HepG2 (cell line): Measurements from ENCODE around the gene MFSD2A. TPM values are rescaled to one million over a fixed set of nuclear protein-coding genes. Genes with fewer than 3 reads are reported as not detected.

ENCODE experiments used
- ATAC-seq: fragments of 200-7000 bp; cut with Tn5 transposase; 3 replicates; pipeline ENCODE4 v1.9.1; 2020; ENCODE audit warnings: mild to moderate bottlenecking, moderate library complexity
- BruUV-seq: library from RNA; stranded (reverse); fragments of 400-500 nt; replicated peaks from 2 replicates; lab custom pipeline; 2021; lab: Mats Ljungman, UMichigan
- CTCF ChIA-PET: fragments of 300-600 bp; formaldehyde crosslinking; extraction: SDS; loops from one replicate; lab custom pipeline; 2021; ENCODE audit warnings: low total read pairs, inconsistent platforms, low intra/inter-chr PET ratio; lab: Yijun Ruan, JAX
- POLR2A ChIA-PET: fragments of 350-600 bp; sonication (Branson Sonifier 250); formaldehyde crosslinking; loops from one replicate; lab custom pipeline; 2020; ENCODE audit warnings: antibody characterized with exemption, inconsistent platforms; lab: Yijun Ruan, JAX
- DNase-seq: peaks from one replicate; pipeline ENCODE4 v3.0.0-alpha.2; 2015; ENCODE audit warnings: low spot score
- FAIRE-seq: peaks from 3 replicates; lab custom pipeline; 2011; peaks lifted over from hg19 to GRCh38; lab: Jason Lieb, UNC
- H2AFZ ChIP-seq: one replicate; pipeline ENCODE4 v1.6.1; 2011; ENCODE audit warnings: low read length, inconsistent platforms
- H3K27ac ChIP-seq: fragments of 300-600 bp; 3 replicates; pipeline ENCODE4 v1.8.0; 2011; ENCODE audit warnings: mixed run types, mild to moderate bottlenecking, mixed read lengths, low read length, inconsistent platforms; ENCODE audit not compliant: insufficient read depth; ENCODE audit errors: extremely low read length
- H3K27me3 ChIP-seq, 2 experiments: fragments of 200-600 bp in 1 of 2; 2 replicates in 1 of 2; 3 replicates in 1 of 2; pipeline versions ENCODE4 v1.6.0 to v1.8.0; 2011; ENCODE audit warnings: low read length in 2 of 2, mild to moderate bottlenecking in 2 of 2, moderate library complexity in 2 of 2, inconsistent platforms in 1 of 2; ENCODE audit not compliant: insufficient read depth in 2 of 2, control insufficient read depth in 1 of 2
- H3K36me3 ChIP-seq, 2 experiments: fragments of 200-600 bp in 1 of 2; replicated peaks in 1 of 2; 2 replicates in 1 of 2; 3 replicates in 1 of 2; pipeline versions ENCODE4 v1.5.1 to v1.8.0; 2011; ENCODE audit warnings: low read length in 2 of 2, inconsistent platforms in 1 of 2; ENCODE audit not compliant: insufficient read depth in 2 of 2, control insufficient read depth in 1 of 2
- H3K4me1 ChIP-seq: 2 replicates; pipeline ENCODE4 v1.5.1; 2012; ENCODE audit warnings: low read length, inconsistent platforms; ENCODE audit not compliant: insufficient read depth
- H3K4me2 ChIP-seq: 2 replicates; pipeline ENCODE4 v1.6.0; 2011; ENCODE audit warnings: low read depth, low read length, inconsistent platforms
- H3K4me3 ChIP-seq, 3 experiments: fragments of 200-600 bp in 1 of 3; sonication (generic), shearing (Covaris generic) in 1 of 3; replicated peaks in 1 of 3; 2 replicates each; pipeline ENCODE4 v1.5.1; 2011 to 2016; ENCODE audit warnings: low read length in 3 of 3, inconsistent platforms in 2 of 3, low read depth in 2 of 3, mild to moderate bottlenecking in 2 of 3, control low read depth in 1 of 3, mixed read lengths in 1 of 3; ENCODE audit not compliant: insufficient read depth in 1 of 3
- H3K79me2 ChIP-seq: one replicate; pipeline ENCODE4 v1.6.1; 2011; ENCODE audit warnings: low read length, inconsistent platforms; ENCODE audit not compliant: insufficient read depth
- H3K9ac ChIP-seq: 2 replicates; pipeline ENCODE4 v1.6.0; 2011; ENCODE audit warnings: mild to moderate bottlenecking, low read depth, low read length, inconsistent platforms; ENCODE audit not compliant: insufficient read depth
- H3K9me3 ChIP-seq: 2 replicates; pipeline ENCODE4 v1.5.1; 2012; ENCODE audit warnings: mild to moderate bottlenecking, low read length
- H4K20me1 ChIP-seq: 2 replicates; pipeline ENCODE4 v1.6.0; 2011; ENCODE audit warnings: inconsistent platforms, mild to moderate bottlenecking, low read length, moderate library complexity; ENCODE audit not compliant: insufficient read depth
- E2F5 ChIP-seq: sonication (generic); formaldehyde crosslinking; conservative IDR thresholded peaks from 2 replicates; pipeline ENCODE4 v1.4.0; 2020; ENCODE audit warnings: missing genetic modification reagents
- HIVEP1 ChIP-seq: sonication (generic); formaldehyde crosslinking; IDR thresholded peaks from 2 replicates; pipeline ENCODE4 v1.4.0; 2020; ENCODE audit warnings: mild to moderate bottlenecking, missing genetic modification reagents
- HMGXB4 ChIP-seq, 2 experiments: sonication (generic) in 1 of 2; formaldehyde crosslinking in 1 of 2; IDR thresholded peaks; 2 replicates each; pipeline versions ENCODE4 v1.4.0 to v1.6.1; 2018 to 2020; ENCODE audit warnings: missing genetic modification reagents in 2 of 2, borderline replicate concordance in 1 of 2, low read depth in 1 of 2, mild to moderate bottlenecking in 1 of 2, missing biosample characterization in 1 of 2
- MTA1 ChIP-seq: sonication (generic); formaldehyde crosslinking; IDR thresholded peaks from 2 replicates; pipeline ENCODE4 v1.4.0; 2020; ENCODE audit warnings: missing genetic modification reagents, mild to moderate bottlenecking, borderline replicate concordance
- NCOA5 ChIP-seq: sonication (generic); formaldehyde crosslinking; IDR thresholded peaks from 2 replicates; pipeline ENCODE4 v1.4.0; 2020; ENCODE audit warnings: missing genetic modification reagents
- PRMT3 ChIP-seq: sonication (generic); formaldehyde crosslinking; IDR thresholded peaks from 2 replicates; pipeline ENCODE4 v1.8.1; 2022; ENCODE audit warnings: low read depth, mild to moderate bottlenecking, moderate library complexity, missing genetic modification reagents, borderline replicate concordance
- RFXAP ChIP-seq: sonication (generic); formaldehyde crosslinking; IDR thresholded peaks from 2 replicates; pipeline ENCODE4 v1.4.0; 2020; ENCODE audit warnings: missing genetic modification reagents, borderline replicate concordance
- SMC3 ChIP-seq: IDR thresholded peaks from 2 replicates; pipeline ENCODE4 v1.6.1; 2011; ENCODE audit warnings: low read length, improper control_type of control experiment
- TARDBP ChIP-seq: sonication (generic); formaldehyde crosslinking; IDR thresholded peaks from 2 replicates; pipeline ENCODE4 v1.8.0; 2022; ENCODE audit warnings: mild to moderate bottlenecking, missing genetic modification reagents
- THAP7 ChIP-seq: sonication (generic); formaldehyde crosslinking; IDR thresholded peaks from 2 replicates; pipeline ENCODE4 v1.8.1; 2023; ENCODE audit warnings: mild to moderate bottlenecking, missing genetic modification reagents
- ZNF136 ChIP-seq: sonication (generic); formaldehyde crosslinking; IDR thresholded peaks from 2 replicates; pipeline ENCODE4 v1.8.1; 2022; ENCODE audit warnings: low read depth, mild to moderate bottlenecking, moderate library complexity, missing genetic modification reagents
- ZNF503 ChIP-seq: sonication (generic); formaldehyde crosslinking; IDR thresholded peaks from 2 replicates; pipeline ENCODE4 v1.4.0; 2020; ENCODE audit warnings: missing genetic modification reagents
- ZNF530 ChIP-seq: sonication (generic); formaldehyde crosslinking; IDR thresholded peaks from 2 replicates; pipeline ENCODE4 v1.5.0; 2020; ENCODE audit warnings: low read depth, mild to moderate bottlenecking, missing genetic modification reagents
- ZNF629 ChIP-seq: sonication (generic); formaldehyde crosslinking; conservative IDR thresholded peaks from 2 replicates; pipeline ENCODE4 v1.5.0; 2020; ENCODE audit warnings: missing genetic modification reagents
- WGBS: methylation state at CpG from one replicate; pipeline ENCODE4 v1.1.6; 2017; ENCODE audit warnings: low lambda C conversion rate; 5-methylcytosine and 5-hydroxymethylcytosine counted together
- in situ Hi-C: cut with HindIII; loops from 2 replicates; pipeline ENCODE4 v1.10.0; 2017; ENCODE audit warnings: low pct_unique_long_range_greater_than_20kb; ENCODE audit not compliant: extremely low pct_ligation_motif_present
- intact Hi-C: fragments of 100-400 bp; cut with micrococcal nuclease; formaldehyde crosslinking; loops from one replicate; pipeline ENCODE4 v1.10.0; 2022; ENCODE audit not compliant: unreplicated experiment
- polyA plus RNA-seq, 8 experiments: library from polyadenylated mRNA; depleted of rRNA in 3 of 8; stranded (reverse) in 7 of 8; unstranded in 1 of 8; fragments of >200 nt; fragmentation: Illumina TruSeq in 4 of 8; extraction: Trizol in 4 of 8; gene quantifications; 2 replicates each; pipeline versions ENCODE4 v1.2.1 to v1.2.3, GENCODE V29; 2011 to 2016; ENCODE audit warnings: low read depth in 4 of 8, missing spikeins in 1 of 8, mixed read lengths in 1 of 8; ENCODE audit not compliant: insufficient read depth in 1 of 8
- total RNA-seq, 5 experiments: library from RNA; depleted of rRNA; stranded (reverse); fragments of >200 nt; fragmentation: Illumina TruSeq; extraction: Trizol; gene quantifications; 2 replicates each; pipeline ENCODE4 v1.2.3, GENCODE V29; 2016; ENCODE audit warnings: low read depth in 1 of 5

Gene MFSD2A
- total and polyA plus RNA-seq, 2 of the 13 experiments (the other 11 are each of a cell fraction or from before 2014, with no cell fraction given), result 0.08 TPM; not detected in 1

GRCh38 chr1:39996396-39997004 lies 41.6 kb downstream of the MFSD2A start (continued):
- no peak for TF ChIP-seq HMGXB4 (CRISPR knock-in tag; IDR thresholded peaks at IDR 0.05; ENCODE audit: borderline replicate concordance in 1 of 2, low read depth in 1 of 2)
- no peak for TF ChIP-seq E2F5 (CRISPR knock-in tag)
- no peak for TF ChIP-seq PRMT3 (CRISPR knock-in tag)
- TF ChIP-seq NCOA5 (CRISPR knock-in tag), result no peak
- TF ChIP-seq, all 625 proteins: peak for 0

- FAIRE-seq, result no peak
- ChIA-PET CTCF (no interaction called here), POLR2A (no interaction called here)
- no peaks in the 10 kb centered on the region for H3K36me3 ChIP-seq
- no peaks in the 10 kb centered on the region for H3K4me1 ChIP-seq
- H3K4me2 ChIP-seq, result no peak overlapping the region
- no peak for DNase-seq
- H3K27ac ChIP-seq, result no peak overlapping the region
- no peaks in the 10 kb centered on the region for H4K20me1 ChIP-seq
- H3K9me3 ChIP-seq, result no peaks in the 10 kb centered on the region
- H2AFZ ChIP-seq, result no peak overlapping the region
- no peaks in the 10 kb centered on the region for H3K79me2 ChIP-seq
- ATAC-seq, result no peak
- BruUV-seq, result no TSS peak
- intact Hi-C loops (no loop called here), in situ Hi-C loops (no loop called here)
- H3K27me3 ChIP-seq, result no peaks in the 10 kb centered on the region
- no peak overlapping the region for H3K4me3 ChIP-seq
- 73% methylated on average over 2 of the region's 2 CpGs for WGBS
- no peak overlapping the region for H3K9ac ChIP-seq
- TF ChIP-seq SMC3 (no peak), ZNF530 (no peak), ZNF503 (CRISPR knock-in tag) (no peak), TARDBP (no peak), MTA1 (CRISPR knock-in tag) (no peak), HIVEP1 (CRISPR knock-in tag) (no peak), ZNF629 (CRISPR knock-in tag) (no peak), RFXAP (no peak), ZNF136 (CRISPR knock-in tag) (no peak), THAP7 (CRISPR knock-in tag) (no peak)
These were observed 46.5 kb downstream of the MFSD2A start for GRCh38 chr1:40001456-40001855.
